ENCODE data around the gene LYSET.
A peak's percentile ranks its signal among the peaks of the same experiment; 100 is the strongest.
"Not testable (repeated sequence)": the region's sequence is repeated elsewhere in the genome, so short reads cannot be mapped to it uniquely, and the experiment has no call there.

LYSET gene

GRCh38 chr14:93230539-93230938 lies 45.4 kb downstream of the LYSET start:
- DNase-seq, result no peak

- peak; percentile 24 for DNase-seq
Measured at GRCh38 chr14:93231129-93231979, 46.2 kb downstream of the LYSET start.

- no peak for DNase-seq
Measured at GRCh38 chr14:93232159-93232558, 47.0 kb downstream of the LYSET start.

GRCh38 chr14:93233078-93233477 lies 48.0 kb downstream of the LYSET start:
- DNase-seq, result not testable (repeated sequence)

GRCh38 chr14:93234798-93235197 lies 49.7 kb downstream of the LYSET start:
- peak; percentile 81 for DNase-seq
